ENCODE measurements around the gene KCNG4. TPM values are rescaled to one million over a fixed set of nuclear protein-coding genes. Genes with fewer than 3 reads are reported as not detected.

KCNG4 gene
- total and polyA plus RNA-seq, 2 of the 8 experiments (the other 6 are each of a cell fraction or from before 2014, with no cell fraction given) = not detected

DNA sequence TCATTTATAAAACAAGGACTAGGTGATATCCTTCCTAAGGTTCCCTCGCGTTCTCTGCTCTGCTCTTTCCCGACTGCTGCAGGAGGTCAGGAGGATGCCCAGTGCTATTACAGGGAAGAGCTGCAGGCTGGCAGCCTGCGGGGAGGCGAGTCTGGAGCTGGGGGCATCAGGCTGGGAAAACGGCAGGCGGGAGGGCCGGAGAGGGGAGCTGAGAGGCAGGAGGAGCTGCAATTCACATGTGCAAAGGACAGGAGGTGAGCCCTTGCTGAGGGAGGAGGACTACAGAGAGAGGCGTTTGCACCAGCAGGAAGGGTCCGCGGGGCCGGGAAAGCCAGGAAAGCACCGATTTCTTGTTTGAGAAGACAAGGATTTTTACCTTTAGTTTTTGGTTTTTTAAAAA lies 40.7 kb downstream of the KCNG4 start:
- Histone ChIP-seq H2BK20ac (ENCODE audit: low read length) (no peak overlapping the region), H3K36me3 (ENCODE audit: control insufficient read depth in 2 of 4, insufficient read depth in 4 of 4, low read length in 3 of 4) (no peaks in the 10 kb centered on the region), H2BK5ac (ENCODE audit: low read depth, low read length) (no peak overlapping the region), H3K4me2 (ENCODE audit: insufficient read depth in 1 of 2, low read depth in 2 of 2, low read length in 2 of 2) (no peak overlapping the region), H3K4me1 (replicated peaks in 1 of 4; ENCODE audit: control insufficient read depth in 3 of 4, insufficient read depth in 4 of 4, low read length in 3 of 4) (peaks cover 0 to 3% (median under 1%) of the 10 kb centered on the region in 4 experiments; a peak in 2 of 7 replicates), H3K56ac (replicated peaks; ENCODE audit: insufficient read length, low read depth, low read length) (no peak overlapping the region), H3K14ac (ENCODE audit: insufficient read length) (no peak overlapping the region), H4K5ac (ENCODE audit: insufficient read length, low read depth, low read length) (no peak overlapping the region), H2BK120ac (replicated peaks; ENCODE audit: low read depth, low read length) (no peak overlapping the region), H2BK12ac (ENCODE audit: low read depth, low read length) (0 out of 2 replicates have a peak overlapping the region, but pooled peaks have one; percentile 27), H3K27me3 (replicated peaks in 1 of 4; ENCODE audit: control insufficient read depth in 3 of 4, extremely low read depth in 1 of 4, insufficient read depth in 3 of 4, low read length in 3 of 4) (no peaks in the 10 kb centered on the region), H2AFZ (ENCODE audit: low read length) (peak overlapping the region; percentile 49; the same call in 1 of the 2 replicates), H3K4ac (replicated peaks; ENCODE audit: insufficient read length, low read depth, low read length) (no peak overlapping the region), H3K4me3 (ENCODE audit: extremely low read depth in 1 of 4, insufficient read depth in 2 of 4, low read depth in 3 of 4, low read length in 4 of 4) (no peak overlapping the region), H3K9ac (replicated peaks in 1 of 4; ENCODE audit: extremely low read depth in 1 of 4, low read depth in 3 of 4, low read length in 3 of 4) (no peak overlapping the region), H3K9me3 (ENCODE audit: insufficient read depth in 2 of 2, low read depth in 1 of 2, low read length in 1 of 2) (no peaks in the 10 kb centered on the region), H3K18ac (ENCODE audit: extremely low read depth, low read length) (no peak overlapping the region), H4K91ac (replicated peaks; ENCODE audit: insufficient read length, low read length) (no peak overlapping the region), H3K23ac (ENCODE audit: insufficient read length) (no peak overlapping the region), H3K79me1 (ENCODE audit: low read depth, low read length) (no peaks in the 10 kb centered on the region), H3K23me2 (ENCODE audit: low read depth, low read length) (no peaks in the 10 kb centered on the region), H4K8ac (ENCODE audit: extremely low read depth, insufficient read depth, low read length) (no peak overlapping the region), H2BK15ac (ENCODE audit: low read length) (no peak overlapping the region), H4K20me1 (replicated peaks in 1 of 2; ENCODE audit: control insufficient read depth in 1 of 2, insufficient read depth in 2 of 2, low read length in 2 of 2) (no peaks in the 10 kb centered on the region), H3K79me2 (ENCODE audit: control insufficient read depth in 1 of 2, insufficient read depth in 2 of 2, low read length in 2 of 2) (no peaks in the 10 kb centered on the region), H2AK5ac (ENCODE audit: low read depth, low read length) (no peak overlapping the region), H3K27ac (ENCODE audit: low read depth, low read length) (no peak overlapping the region)
- CTCF ChIA-PET (ENCODE audit: partially characterized antibody) = interaction anchor here (0.8 to 1.3 kb wide), 4 partner anchors 9 to 270 kb away, joined by 3 read pairs; partner anchors contain the start of gene TAF1C
- TF ChIP-seq ASH2L (IDR thresholded peaks at IDR 0.05; ENCODE audit: low read length) (no peak), TAF1 (IDR thresholded peaks at IDR 0.05; ENCODE audit: low read depth, low read length) (no peak), CBX8 (IDR thresholded peaks at IDR 0.05; ENCODE audit: borderline replicate concordance, low read depth, low read length) (no peak), KDM5A (IDR thresholded peaks at IDR 0.05; ENCODE audit: low read length) (no peak), RXRA (IDR thresholded peaks at IDR 0.05; ENCODE audit: insufficient read depth, low read depth, low read length) (no peak), CEBPB (IDR thresholded peaks at IDR 0.05; ENCODE audit: low read depth, low read length) (no peak)
- TF ChIP-seq, protein P1, sequence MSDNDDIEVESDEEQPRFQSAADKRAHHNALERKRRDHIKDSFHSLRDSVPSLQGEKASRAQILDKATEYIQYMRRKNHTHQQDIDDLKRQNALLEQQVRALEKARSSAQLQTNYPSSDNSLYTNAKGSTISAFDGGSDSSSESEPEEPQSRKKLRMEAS (IDR thresholded peaks at IDR 0.05) = no peak
- POLR2A ChIA-PET (ENCODE audit: partially characterized antibody) = no interaction called here
- FAIRE-seq (no peak), DNase-seq (ENCODE audit: low read depth in 1 of 2, low spot score in 2 of 2) (no peak)
- WGBS, 2 experiments (ENCODE audit: extremely low coverage in 1 of 2, insufficient coverage in 1 of 2, insufficient read length in 1 of 2, insufficient replicate concordance in 2 of 2, low coverage in 1 of 2, low lambda C conversion rate in 2 of 2, missing lambda C conversion rate in 1 of 2) = 66% methylated on average over 13 of the region's 13 CpGs; no CpG with 5 or more reads in 1 of the 2 experiments

Data from H1 (cell line).